Activated T-helper 9 cell treated with anti-CD3 and anti-CD28 coated beads, Interleukin-2, amount 50 U/mL, for 16 hours (primary cell): Measurements from ENCODE around the gene ANKRD49.
"Not testable (repeated sequence)": the region's sequence is repeated elsewhere in the genome, so short reads cannot be mapped to it uniquely, and the experiment has no call there.

ENCODE experiments used
- DNase-seq: peaks from one replicate; pipeline ENCODE4 v3.0.0-alpha.2; 2020; ENCODE audit warnings: low read depth

ANKRD49 gene

GRCh38 chr11:94493281-94494125, at the start of gene ANKRD49, which contains the start of gene MRE11:
ANKRD49 (plus strand) TSS chr11:94493984; CDS start chr11:94496694, 2,710 bp downstream.
MRE11 (minus strand) TSS chr11:94493844; CDS start chr11:94492801, 1,043 bp downstream.
- peak; percentile 94 for DNase-seq

- DNase-seq, result no peak
Measured at GRCh38 chr11:94445641-94446040, 48.1 kb upstream of the ANKRD49 start.

DNA sequence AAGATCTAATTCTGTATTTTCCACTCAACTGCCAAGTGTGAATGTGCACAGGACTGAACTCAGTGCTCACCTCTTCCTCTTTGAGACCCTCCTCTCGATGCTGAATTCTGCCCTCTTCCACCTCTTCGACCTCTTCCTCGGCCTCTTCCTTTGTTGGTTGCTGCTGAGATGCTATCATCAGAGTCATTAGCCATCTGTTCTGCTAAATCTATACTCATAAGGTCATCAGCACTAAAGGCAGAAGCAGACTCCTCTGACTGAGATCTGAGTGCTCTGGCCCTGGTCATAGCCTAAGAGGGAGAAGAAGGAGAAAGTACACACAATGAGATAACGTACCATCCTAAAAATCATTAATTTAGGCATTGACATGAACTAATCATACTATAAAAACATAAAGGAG, 46.6 kb upstream of the ANKRD49 start:
- no peak for DNase-seq

GRCh38 chr11:94449029-94449428, 44.8 kb upstream of the ANKRD49 start:
- DNase-seq, result no peak

DNA sequence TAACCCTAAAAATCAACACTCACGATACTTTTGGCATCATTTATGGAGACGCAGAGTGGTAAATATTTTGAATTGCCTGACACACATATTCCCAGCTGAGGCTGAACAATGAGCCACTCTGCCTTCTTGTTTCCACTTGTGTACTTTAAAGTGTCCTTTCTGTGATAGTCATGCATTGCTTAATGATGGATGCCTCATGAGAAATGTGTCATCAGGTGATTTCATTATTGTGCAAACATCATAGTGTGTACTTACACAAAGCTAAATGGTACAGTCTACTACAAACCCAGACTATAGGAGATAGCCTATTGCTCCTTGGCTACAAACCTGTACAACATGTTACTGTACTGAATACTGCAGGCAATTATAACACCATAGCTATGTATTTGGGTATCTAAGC, 44.3 kb upstream of the ANKRD49 start:
- DNase-seq, result no peak

DNA sequence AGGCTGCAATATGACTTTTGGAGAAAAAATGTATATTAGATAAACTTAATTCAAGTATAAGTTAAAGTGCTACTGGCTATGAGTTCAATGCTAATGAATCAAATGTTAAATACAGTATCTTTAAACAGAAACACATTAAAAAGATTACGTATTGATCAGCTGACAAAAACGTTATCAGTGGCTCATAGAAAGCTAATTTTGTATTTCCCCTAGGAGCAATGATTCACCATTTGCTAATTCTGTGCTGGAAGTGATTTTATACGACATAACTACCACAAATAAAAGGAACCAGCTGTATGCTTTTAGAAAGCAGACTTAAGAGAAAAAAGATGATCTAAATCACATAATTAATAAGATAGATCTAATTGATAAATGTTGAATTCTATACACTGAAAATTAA, 43.7 kb upstream of the ANKRD49 start:
- DNase-seq, result no peak

- no peak for DNase-seq
Measured at GRCh38 chr11:94452988-94453387, 40.8 kb upstream of the ANKRD49 start.

- DNase-seq, result no peak
Measured at GRCh38 chr11:94454301-94454700, 39.5 kb upstream of the ANKRD49 start.

- no peak for DNase-seq
Measured at GRCh38 chr11:94455861-94456260, 37.9 kb upstream of the ANKRD49 start.

- no peak for DNase-seq
Measured at GRCh38 chr11:94457118-94458029, 36.4 kb upstream of the ANKRD49 start.

- no peak for DNase-seq
Measured at GRCh38 chr11:94459576-94459975, 34.2 kb upstream of the ANKRD49 start.

GRCh38 chr11:94469416-94469815, 24.4 kb upstream of the ANKRD49 start:
- DNase-seq, result no peak

DNA sequence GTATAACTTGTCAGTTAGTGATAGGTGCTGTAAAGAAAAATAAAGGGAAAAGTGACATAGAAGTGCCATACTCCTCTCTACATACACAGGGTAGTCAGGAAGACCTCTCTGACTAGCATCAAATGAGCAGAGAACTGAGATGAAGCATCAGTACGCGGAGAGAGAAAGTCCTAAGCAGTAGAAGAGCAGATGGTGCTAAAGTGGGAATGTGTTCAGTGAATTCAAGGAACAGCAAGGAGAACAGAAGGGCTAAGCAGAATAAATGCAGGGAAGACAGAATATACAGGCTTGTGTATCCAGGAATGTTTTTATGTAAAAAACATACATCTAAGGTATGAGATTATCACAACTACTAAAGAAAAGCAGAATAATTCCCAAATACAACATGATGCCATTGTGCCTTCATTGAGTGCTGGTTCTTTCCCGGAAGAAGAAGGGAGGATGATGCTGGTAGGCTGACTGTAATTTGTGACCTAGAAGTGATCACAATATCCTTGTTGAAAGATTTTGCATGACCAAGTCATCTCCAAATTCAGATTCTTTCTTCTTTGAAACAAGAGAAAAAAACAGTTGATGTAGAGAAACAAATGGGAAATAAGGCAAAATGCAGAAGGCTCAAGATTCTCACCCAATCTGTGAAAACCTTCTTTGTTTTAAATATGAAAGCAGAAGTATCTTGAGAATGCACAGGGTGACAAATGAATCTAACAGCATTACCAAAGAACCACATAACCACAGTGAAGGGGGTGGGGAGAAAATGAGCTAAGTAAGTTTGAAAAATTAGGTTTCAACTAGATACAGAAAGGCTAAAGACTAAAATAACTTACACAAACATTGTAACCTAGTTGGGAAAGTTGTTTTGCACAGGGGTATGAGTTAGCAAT, 20.6 kb upstream of the ANKRD49 start:
- no peak for DNase-seq

GRCh38 chr11:94477624-94478023, 16.2 kb upstream of the ANKRD49 start:
- no peak for DNase-seq

DNA sequence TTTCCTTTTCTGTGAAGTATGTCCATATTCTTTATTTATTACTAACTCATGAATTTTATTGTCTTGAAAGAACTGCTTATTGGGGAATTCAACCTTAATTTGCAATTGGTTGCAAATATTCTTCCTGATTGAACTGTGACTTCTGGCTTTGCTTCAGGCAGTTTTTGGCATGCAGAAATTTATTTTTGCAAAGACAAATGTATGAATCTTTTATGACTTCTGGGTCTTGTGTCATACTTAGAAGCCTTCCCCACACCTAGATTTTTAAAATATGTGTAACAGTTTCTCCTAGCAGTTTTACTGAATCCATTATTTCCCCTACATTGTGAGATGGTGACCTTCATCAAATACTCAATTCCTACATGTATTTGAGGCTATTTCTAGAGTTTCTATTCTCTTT, 12.4 kb upstream of the ANKRD49 start:
- DNase-seq, result no peak

- DNase-seq, result no peak
Measured at GRCh38 chr11:94486068-94486467, 7.7 kb upstream of the ANKRD49 start.

- no peak for DNase-seq
Measured at GRCh38 chr11:94494126-94494680, 419 bp downstream of the ANKRD49 start.

- no peak for DNase-seq
Measured at GRCh38 chr11:94500181-94500580, 6.4 kb downstream of the ANKRD49 start.

DNA sequence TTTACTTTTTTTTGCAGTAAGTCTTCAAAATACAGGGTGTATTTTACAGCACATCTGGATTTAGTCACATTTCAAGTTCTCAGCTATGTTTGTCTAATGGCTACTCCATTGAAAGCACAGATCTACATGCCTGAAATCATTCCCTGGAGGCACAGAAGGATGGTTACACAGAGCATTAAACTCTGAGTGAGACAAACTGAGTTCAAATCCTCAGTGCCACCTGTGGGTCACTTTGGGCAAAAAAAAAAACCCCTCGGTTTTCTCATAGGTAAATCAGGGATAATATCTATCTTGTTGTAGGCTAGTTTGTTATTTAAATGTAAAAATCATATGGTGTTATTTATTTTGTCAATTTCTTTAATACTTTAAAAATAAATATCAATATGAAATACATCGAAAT, 7.7 kb downstream of the ANKRD49 start:
- DNase-seq, result no peak

DNA sequence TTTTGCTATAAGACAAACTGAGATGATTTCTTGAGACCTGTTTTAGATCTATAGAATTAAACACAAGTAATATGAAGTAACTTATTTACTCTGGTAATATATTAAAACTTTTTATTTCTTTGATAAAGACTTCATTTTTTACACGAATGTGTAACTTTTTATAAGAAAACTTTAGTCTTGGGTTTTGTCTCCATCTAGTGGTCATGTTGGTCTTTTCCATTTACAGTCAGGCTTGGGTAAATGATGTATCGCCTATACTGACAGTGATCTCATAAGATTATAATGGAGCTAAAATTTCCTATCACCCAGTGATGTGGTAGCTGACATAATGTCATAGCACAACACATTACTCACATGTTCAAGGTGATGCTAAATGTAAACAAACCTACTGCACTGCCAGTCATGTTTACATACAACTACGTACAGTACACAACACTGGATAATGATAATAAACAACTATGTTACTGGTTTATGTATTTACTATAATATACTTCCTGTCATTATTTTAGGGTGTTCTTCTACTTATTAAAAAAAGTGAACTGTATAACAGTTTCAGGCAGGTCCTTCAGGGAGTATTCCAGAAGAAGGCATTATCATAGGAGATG, 11.0 kb downstream of the ANKRD49 start:
- DNase-seq, result no peak

DNA sequence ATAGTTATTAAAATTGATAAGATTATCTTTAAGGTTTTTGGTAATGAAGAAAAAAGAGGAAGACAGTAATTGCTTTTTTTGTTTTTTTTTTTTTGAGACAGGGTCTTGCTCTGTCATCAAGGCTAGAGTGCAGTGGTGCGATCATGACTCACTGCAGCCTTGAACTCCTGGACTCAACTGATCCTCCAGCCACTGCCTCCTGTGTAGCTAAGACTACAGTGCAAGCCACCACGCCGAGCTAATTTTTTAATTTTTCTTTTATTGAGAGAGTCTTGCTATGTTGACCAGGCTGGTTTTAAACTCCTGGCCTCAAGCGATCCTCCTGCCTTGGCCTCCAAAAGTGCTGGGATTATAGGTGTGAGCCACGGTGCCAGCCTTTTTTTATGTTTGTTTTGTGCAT, 12.7 kb downstream of the ANKRD49 start:
- DNase-seq, result not testable (repeated sequence)
